Mesenchymal stem cell (in vitro differentiated cells and primary cell): ENCODE measurements around the gene CNBD2.
"Not testable (repeated sequence)": the region's sequence is repeated elsewhere in the genome, so short reads cannot be mapped to it uniquely, and the experiment has no call there.

ENCODE experiments used
- DNase-seq: peaks from one replicate; pipeline ENCODE4 v3.0.0-alpha.2; 2013
- H2AFZ ChIP-seq: one replicate; pipeline ENCODE4 v1.6.1; 2013; ENCODE audit warnings: low read depth, mild to moderate bottlenecking, control low read depth, inconsistent platforms, low read length, moderate library complexity
- H2AK5ac ChIP-seq: 2 replicates; pipeline ENCODE4 v1.6.1; 2013; ENCODE audit warnings: low read length, moderate library complexity, mild to moderate bottlenecking, inconsistent platforms; ENCODE audit not compliant: severe bottlenecking
- H2BK120ac ChIP-seq: one replicate; pipeline ENCODE4 v1.6.1; 2013; ENCODE audit warnings: low read depth, mild to moderate bottlenecking, inconsistent platforms, low read length, moderate library complexity
- H2BK12ac ChIP-seq, 2 experiments: one replicate each; pipeline ENCODE4 v1.6.1; 2013; ENCODE audit warnings: inconsistent platforms in 2 of 2, low read length in 2 of 2, mild to moderate bottlenecking in 2 of 2, moderate library complexity in 2 of 2, control low read depth in 1 of 2
- H2BK15ac ChIP-seq: one replicate; pipeline ENCODE4 v1.6.1; 2013; ENCODE audit warnings: mild to moderate bottlenecking, low read depth, inconsistent platforms; ENCODE audit not compliant: poor library complexity, severe bottlenecking
- H2BK5ac ChIP-seq: 2 replicates; pipeline ENCODE4 v1.6.1; 2013; ENCODE audit warnings: low read depth, mild to moderate bottlenecking, low read length, control low read depth, inconsistent platforms; ENCODE audit not compliant: poor library complexity, severe bottlenecking
- H3K14ac ChIP-seq, 2 experiments: one replicate each; pipeline ENCODE4 v1.6.1; 2013; ENCODE audit warnings: inconsistent platforms in 2 of 2, low read length in 2 of 2, control low read depth in 1 of 2, mild to moderate bottlenecking in 1 of 2, moderate library complexity in 1 of 2
- H3K18ac ChIP-seq, 2 experiments: one replicate each; pipeline ENCODE4 v1.6.1; 2013; ENCODE audit warnings: inconsistent platforms in 2 of 2, low read length in 2 of 2, control low read depth in 1 of 2, low read depth in 1 of 2, mild to moderate bottlenecking in 1 of 2
- H3K23ac ChIP-seq, 2 experiments: one replicate each; pipeline ENCODE4 v1.6.1; 2013; ENCODE audit warnings: inconsistent platforms in 2 of 2, low read length in 2 of 2, mild to moderate bottlenecking in 2 of 2, moderate library complexity in 2 of 2, control low read depth in 1 of 2
- H3K27ac ChIP-seq: 2 replicates; pipeline ENCODE4 v1.5.1; 2013; ENCODE audit warnings: mild to moderate bottlenecking, moderate library complexity, low read length, control low read depth, inconsistent platforms; ENCODE audit not compliant: poor library complexity, severe bottlenecking
- H3K27me3 ChIP-seq, 2 experiments: 2 replicates each; pipeline versions ENCODE4 v1.6.1 to v1.7.0; 2013; ENCODE audit warnings: low read length in 2 of 2, mild to moderate bottlenecking in 2 of 2, moderate library complexity in 2 of 2, control low read depth in 1 of 2, inconsistent platforms in 1 of 2; ENCODE audit not compliant: control insufficient read depth in 1 of 2, insufficient read depth in 1 of 2
- H3K36me3 ChIP-seq, 2 experiments: 2 replicates each; pipeline versions ENCODE4 v1.6.1 to v1.7.0; 2013; ENCODE audit warnings: low read length in 2 of 2, control low read depth in 1 of 2, inconsistent platforms in 1 of 2, low read depth in 1 of 2, mild to moderate bottlenecking in 1 of 2; ENCODE audit not compliant: insufficient read depth in 2 of 2, control insufficient read depth in 1 of 2
- H3K4ac ChIP-seq, 2 experiments: one replicate each; pipeline ENCODE4 v1.6.1; 2013; ENCODE audit warnings: inconsistent platforms in 2 of 2, low read length in 2 of 2, mild to moderate bottlenecking in 2 of 2, moderate library complexity in 2 of 2, control low read depth in 1 of 2, low read depth in 1 of 2
- H3K4me1 ChIP-seq: 2 replicates; pipeline ENCODE4 v1.6.1; 2013; ENCODE audit warnings: low read depth, low read length, control low read depth; ENCODE audit not compliant: control insufficient read depth, insufficient read depth
- H3K4me2 ChIP-seq: 2 replicates; pipeline ENCODE4 v1.6.1; 2013; ENCODE audit warnings: low read length, mild to moderate bottlenecking, inconsistent platforms; ENCODE audit not compliant: poor library complexity, severe bottlenecking
- H3K4me3 ChIP-seq, 2 experiments: 2 replicates each; pipeline versions ENCODE4 v1.5.1 to v1.7.0; 2013; ENCODE audit warnings: low read length in 2 of 2, mild to moderate bottlenecking in 2 of 2, control low read depth in 1 of 2, low read depth in 1 of 2; ENCODE audit not compliant: insufficient read depth in 1 of 2
- H3K79me1 ChIP-seq: replicated peaks from 2 replicates; pipeline ENCODE4 v1.6.1; 2013; ENCODE audit warnings: mild to moderate bottlenecking, control low read depth, low read length, inconsistent platforms; ENCODE audit not compliant: poor library complexity, severe bottlenecking
- H3K9ac ChIP-seq: 2 replicates; pipeline ENCODE4 v1.7.0; 2013; ENCODE audit warnings: mild to moderate bottlenecking, low read length, moderate library complexity
- H3K9me3 ChIP-seq: 2 replicates; pipeline ENCODE4 v1.7.0; 2013; ENCODE audit warnings: mild to moderate bottlenecking, low read length; ENCODE audit not compliant: control insufficient read depth
- H4K8ac ChIP-seq: one replicate; pipeline ENCODE4 v1.6.1; 2013; ENCODE audit warnings: inconsistent platforms, mild to moderate bottlenecking, low read length, moderate library complexity
- H4K91ac ChIP-seq: one replicate; pipeline ENCODE4 v1.6.1; 2013; ENCODE audit warnings: mild to moderate bottlenecking, low read length, inconsistent platforms
- WGBS: methylation state at CpG from one replicate; pipeline ENCODE4 v1.1.7; 2013; ENCODE audit warnings: mixed read lengths; 5-methylcytosine and 5-hydroxymethylcytosine counted together

CNBD2 gene

DNA sequence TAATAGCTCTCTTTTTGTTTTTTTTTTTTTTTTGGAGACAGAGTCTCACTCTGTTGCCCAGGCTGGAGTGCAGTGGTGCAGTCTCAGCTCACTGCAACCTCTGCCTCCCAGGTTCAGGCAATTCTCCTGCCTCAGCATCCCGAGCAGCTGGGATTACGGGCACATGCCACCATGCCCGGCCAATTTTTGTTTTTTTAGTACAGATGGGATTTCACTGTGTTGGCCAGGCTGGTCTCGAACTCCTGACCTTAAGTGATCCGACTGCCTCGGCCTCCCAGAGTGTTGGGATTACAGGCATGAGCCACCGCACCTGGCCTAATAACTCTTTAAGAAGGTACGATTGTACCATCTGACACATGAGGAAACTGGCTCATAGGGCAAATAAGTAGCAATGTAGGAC lies 28.1 kb downstream of the CNBD2 start:
- not testable (repeated sequence) for DNase-seq, H3K9ac ChIP-seq, H2BK5ac ChIP-seq, H3K18ac ChIP-seq, H3K4ac ChIP-seq, H3K14ac ChIP-seq, H3K79me1 ChIP-seq, H2BK120ac ChIP-seq, H4K8ac ChIP-seq, H2BK15ac ChIP-seq, H3K4me3 ChIP-seq, H3K27ac ChIP-seq, H2AFZ ChIP-seq, H3K36me3 ChIP-seq, H3K27me3 ChIP-seq, H3K4me1 ChIP-seq, H3K4me2 ChIP-seq, H3K9me3 ChIP-seq, H2BK12ac ChIP-seq, H3K23ac ChIP-seq, H2AK5ac ChIP-seq, H4K91ac ChIP-seq
- 86% methylated on average over 6 of the region's 8 CpGs for WGBS

DNA sequence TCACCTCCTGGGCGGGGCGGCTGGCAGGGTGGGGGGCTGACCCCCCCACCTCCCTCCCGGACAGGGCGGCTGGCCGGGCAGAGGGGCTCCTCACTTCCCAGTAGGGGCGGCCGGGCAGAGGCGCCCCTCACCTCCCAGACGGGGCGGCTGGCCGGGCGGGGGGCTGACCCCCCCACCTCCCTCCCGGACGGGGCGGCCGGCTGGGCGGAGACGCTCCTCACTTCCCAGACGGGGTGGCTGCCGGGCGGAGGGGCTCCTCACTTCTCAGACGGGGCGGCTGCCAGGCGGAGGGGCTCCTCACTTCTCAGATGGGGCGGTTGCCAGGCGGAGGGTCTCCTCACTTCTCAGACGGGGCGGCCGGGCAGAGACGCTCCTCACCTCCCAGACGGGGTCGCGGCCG lies 32.9 kb downstream of the CNBD2 start:
- not testable (repeated sequence) for H3K23ac ChIP-seq, H3K4me3 ChIP-seq, DNase-seq, H3K18ac ChIP-seq, H3K4me1 ChIP-seq, H3K36me3 ChIP-seq, H3K4me2 ChIP-seq, H2BK12ac ChIP-seq, H4K8ac ChIP-seq, H2AK5ac ChIP-seq, H3K27me3 ChIP-seq, H3K79me1 ChIP-seq, H4K91ac ChIP-seq, H3K9ac ChIP-seq, H3K27ac ChIP-seq, H2AFZ ChIP-seq, H2BK15ac ChIP-seq, H2BK5ac ChIP-seq, H2BK120ac ChIP-seq, H3K4ac ChIP-seq, H3K14ac ChIP-seq
- no CpG with 5 or more reads among the region's 34 CpGs for WGBS
- H3K9me3 ChIP-seq = peaks cover 25% of the 10 kb centered on the region

DNA sequence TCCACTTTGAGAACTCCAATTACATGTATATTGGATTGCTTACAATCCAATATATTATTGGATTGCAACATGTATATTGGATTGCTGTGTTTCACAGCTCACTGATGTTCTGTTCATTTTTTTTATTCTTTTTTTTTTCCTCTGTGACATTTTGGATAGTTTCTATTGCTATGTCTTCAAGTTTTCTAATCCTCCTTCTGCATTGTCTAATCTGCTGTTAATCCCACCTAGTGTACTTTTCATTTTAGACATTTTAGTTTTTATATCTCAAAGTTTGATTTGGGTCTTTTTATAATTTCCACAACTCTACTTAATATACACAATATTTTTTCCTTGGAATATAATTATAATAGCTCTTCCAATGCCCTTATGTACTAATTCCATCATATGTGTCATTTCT lies 34.5 kb downstream of the CNBD2 start:
- H3K18ac ChIP-seq = no peak overlapping the region
- H2BK15ac ChIP-seq = no peak overlapping the region
- H2BK5ac ChIP-seq = no peak overlapping the region
- no peak overlapping the region for H2AFZ ChIP-seq
- H4K8ac ChIP-seq = no peak overlapping the region
- no peak overlapping the region for H3K23ac ChIP-seq
- H3K79me1 ChIP-seq = no peaks in the 10 kb centered on the region
- no peak overlapping the region for H2AK5ac ChIP-seq
- H3K14ac ChIP-seq = no peak overlapping the region
- DNase-seq = no peak
- no peak overlapping the region for H3K4me3 ChIP-seq
- H3K4me2 ChIP-seq = no peak overlapping the region
- no peaks in the 10 kb centered on the region for H3K36me3 ChIP-seq
- no peak overlapping the region for H4K91ac ChIP-seq
- no peaks in the 10 kb centered on the region for H3K4me1 ChIP-seq
- H3K27ac ChIP-seq = no peak overlapping the region
- H3K9me3 ChIP-seq = peaks cover 25% of the 10 kb centered on the region
- H2BK12ac ChIP-seq = no peak overlapping the region
- no peak overlapping the region for H3K9ac ChIP-seq
- no peak overlapping the region for H2BK120ac ChIP-seq
- H3K27me3 ChIP-seq = peaks cover 0 to 3% of the 10 kb centered on the region in 2 experiments
- H3K4ac ChIP-seq = no peak overlapping the region

DNA sequence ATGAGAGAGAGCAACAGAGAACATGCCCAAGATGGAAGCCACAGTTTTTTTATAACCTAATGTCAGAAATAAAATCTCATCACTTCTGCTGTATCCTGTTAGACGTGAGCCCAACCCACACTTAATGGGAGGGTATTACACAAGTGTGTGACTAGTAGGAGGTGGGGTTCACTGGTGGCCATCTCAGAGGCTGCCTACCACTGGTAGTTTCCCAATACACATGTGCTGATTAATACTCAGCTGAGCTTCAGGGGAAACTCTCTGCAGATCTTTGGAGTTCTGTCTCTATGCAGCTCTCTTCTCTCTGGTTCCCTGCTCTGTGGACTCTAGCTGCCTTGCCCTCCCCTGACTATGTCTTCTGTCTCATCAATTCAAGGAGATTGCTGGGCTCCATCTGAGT lies 35.7 kb downstream of the CNBD2 start:
- Histone ChIP-seq H2AFZ (no peak overlapping the region), H3K27ac (no peak overlapping the region), H4K91ac (no peak overlapping the region), H3K79me1 (no peaks in the 10 kb centered on the region), H3K14ac (no peak overlapping the region), H3K23ac (no peak overlapping the region), H3K9me3 (peaks cover 25% of the 10 kb centered on the region), H3K18ac (no peak overlapping the region), H3K36me3 (no peaks in the 10 kb centered on the region), H3K9ac (no peak overlapping the region), H2BK15ac (no peak overlapping the region), H2BK5ac (no peak overlapping the region), H2AK5ac (no peak overlapping the region), H2BK12ac (no peak overlapping the region), H3K4ac (no peak overlapping the region), H2BK120ac (no peak overlapping the region), H3K4me1 (no peaks in the 10 kb centered on the region), H3K27me3 (peaks cover 0 to 3% of the 10 kb centered on the region in 2 experiments), H4K8ac (no peak overlapping the region), H3K4me3 (no peak overlapping the region), H3K4me2 (no peak overlapping the region)
- DNase-seq = peak; percentile 13
- no CpG with 5 or more reads among the region's 1 CpG for WGBS
